ENCODE data around the gene ACTL10. TPM values are rescaled to one million over a fixed set of nuclear protein-coding genes. Genes with fewer than 3 reads are reported as not detected.
A peak's percentile ranks its signal among the peaks of the same experiment; 100 is the strongest.

ACTL10 gene
- total and polyA plus RNA-seq, 2 of the 13 experiments (the other 11 are each of a cell fraction or from before 2014, with no cell fraction given) = not detected

- TF ChIP-seq HMGXB3 (CRISPR knock-in tag; IDR thresholded peaks at IDR 0.05; ENCODE audit: borderline replicate concordance) (peak; percentile 82; the same call in 1 of the 2 replicates), ATF7 (IDR thresholded peaks at IDR 0.05) (no peak), ATF7 (CRISPR knock-in tag; IDR thresholded peaks at IDR 0.05) (0 out of 2 replicates have a peak, but pooled peaks have one; percentile 47), FOXA1 (IDR thresholded peaks at IDR 0.05) (no peak), FOXA1 (CRISPR knock-in tag; IDR thresholded peaks at IDR 0.05) (no peak), ZNF253 (CRISPR knock-in tag; IDR thresholded peaks at IDR 0.05; ENCODE audit: borderline replicate concordance) (0 out of 2 replicates have a peak, but pooled peaks have one; percentile 70), KDM3A (CRISPR knock-in tag; IDR thresholded peaks at IDR 0.05; ENCODE audit: low read depth) (0 out of 2 replicates have a peak, but pooled peaks have one; percentile 36), SYNCRIP (IDR thresholded peaks at IDR 0.05; ENCODE audit: insufficient read depth, low read depth, low read length) (no peak), CEBPZ (IDR thresholded peaks at IDR 0.05; ENCODE audit: low read length) (no peak), ZNF782 (CRISPR knock-in tag; IDR thresholded peaks at IDR 0.05; ENCODE audit: borderline replicate concordance) (0 out of 2 replicates have a peak, but pooled peaks have one; percentile 24), MXD4 (CRISPR knock-in tag; IDR thresholded peaks at IDR 0.05) (peak; percentile 98), TGIF2 (CRISPR knock-in tag; IDR thresholded peaks at IDR 0.05) (peak; percentile 34; the same call in 1 of the 2 replicates), PAX8 (CRISPR knock-in tag; IDR thresholded peaks at IDR 0.05; ENCODE audit: borderline replicate concordance) (peak; percentile 38; the same call in 1 of the 2 replicates), RNF2 (conservative IDR thresholded peaks at IDR 0.05; ENCODE audit: low read depth) (peak; percentile 88), GATA4 (IDR thresholded peaks at IDR 0.05; ENCODE audit: borderline replicate concordance, low read depth) (no peak), SP140L (CRISPR knock-in tag; IDR thresholded peaks at IDR 0.05; ENCODE audit: borderline replicate concordance) (peak; percentile 60; the same call in 1 of the 2 replicates), ATF3 (CRISPR knock-in tag; IDR thresholded peaks at IDR 0.05) (peak; percentile 75; the same call in 1 of the 2 replicates), ATF6 (CRISPR knock-in tag; conservative IDR thresholded peaks at IDR 0.05) (no peak), MEIS1 (CRISPR knock-in tag; IDR thresholded peaks at IDR 0.05; ENCODE audit: borderline replicate concordance) (peak; percentile 34; the same call in 1 of the 2 replicates)
Observed at GRCh38 chr20:33686100-33686983, 19.6 kb downstream of the ACTL10 start, which contains the start of gene E2F1 (continued).
